NCI-H524 treated with DMSO at 0.1 percent for 48 hours (cell line): ENCODE results near the gene ATOH1.

Experiments used
- DNase-seq: peaks from one replicate; lab custom pipeline; 2025; lab: John Stamatoyannopoulos, UW

ATOH1 gene

GRCh38 chr4:93828332-93828994, at the start of gene ATOH1:
TSS of gene ATOH1 (plus strand) at chr4:93828753. CDS start at chr4:93828927, 174 bp downstream.
- no peak for DNase-seq

- no peak for DNase-seq
Measured at GRCh38 chr4:93779228-93779627, 49.3 kb upstream of the ATOH1 start.

- no peak for DNase-seq
Measured at GRCh38 chr4:93780080-93780479, 48.5 kb upstream of the ATOH1 start.

GRCh38 chr4:93781198-93781597, 47.4 kb upstream of the ATOH1 start:
- DNase-seq: no peak

- DNase-seq: no peak
Measured at GRCh38 chr4:93786149-93786548, 42.4 kb upstream of the ATOH1 start.

- DNase-seq: no peak
Measured at GRCh38 chr4:93788712-93789111, 39.8 kb upstream of the ATOH1 start.

- DNase-seq: no peak
Measured at GRCh38 chr4:93791570-93792195, 36.9 kb upstream of the ATOH1 start.

- no peak for DNase-seq
Measured at GRCh38 chr4:93802045-93802444, 26.5 kb upstream of the ATOH1 start.

GRCh38 chr4:93809773-93810172, 18.8 kb upstream of the ATOH1 start:
- no peak for DNase-seq

GRCh38 chr4:93810340-93810992, 18.1 kb upstream of the ATOH1 start:
- DNase-seq: no peak

- DNase-seq: no peak
Measured at GRCh38 chr4:93813092-93813491, 15.5 kb upstream of the ATOH1 start.

GRCh38 chr4:93814141-93814540, 14.4 kb upstream of the ATOH1 start:
- DNase-seq: no peak

GRCh38 chr4:93814722-93815121, 13.8 kb upstream of the ATOH1 start:
- no peak for DNase-seq

GRCh38 chr4:93825551-93826216, 2.9 kb upstream of the ATOH1 start:
- DNase-seq: no peak

GRCh38 chr4:93827272-93827947, 1.1 kb upstream of the ATOH1 start:
- DNase-seq: no peak

GRCh38 chr4:93828995-93829819, 654 bp downstream of the ATOH1 start:
- DNase-seq: no peak

- DNase-seq: no peak
Measured at GRCh38 chr4:93829820-93830687, 1.5 kb downstream of the ATOH1 start.

GRCh38 chr4:93831716-93832496, 3.4 kb downstream of the ATOH1 start:
- no peak for DNase-seq

GRCh38 chr4:93834249-93835066, 5.9 kb downstream of the ATOH1 start:
- DNase-seq: no peak
